ENCODE data around the gene INMT. TPM values are rescaled to one million over a fixed set of nuclear protein-coding genes. Genes with fewer than 3 reads are reported as not detected.

Gene INMT
- total and polyA plus RNA-seq, 2 of the 13 experiments (the other 11 are each of a cell fraction or from before 2014, with no cell fraction given): not detected

GRCh38 chr7:30728591-30729100, 23.3 kb upstream of the INMT start:
- no peak overlapping the region for H3K4me2 ChIP-seq (ENCODE audit: low read depth, low read length)
- H3K9me3 ChIP-seq (ENCODE audit: low read length): no peaks in the 10 kb centered on the region
- no peak overlapping the region for H3K4me3 ChIP-seq (replicated peaks in 1 of 3; ENCODE audit: insufficient read depth in 1 of 3, low read depth in 2 of 3, low read length in 3 of 3)
- in situ Hi-C loops (cut with HindIII; ENCODE audit: extremely low pct_ligation_motif_present, low pct_unique_long_range_greater_than_20kb): no loop called here
- H3K27ac ChIP-seq (ENCODE audit: extremely low read length, insufficient read depth, low read length): no peak overlapping the region
- no peaks in the 10 kb centered on the region for H3K79me2 ChIP-seq (ENCODE audit: insufficient read depth, low read length)
- intact Hi-C loops (cut with micrococcal nuclease; ENCODE audit: unreplicated experiment): no loop called here
- no peaks in the 10 kb centered on the region for H4K20me1 ChIP-seq (ENCODE audit: insufficient read depth, low read length)
- FAIRE-seq (no peak), DNase-seq (ENCODE audit: low spot score) (no peak), ATAC-seq (no peak)
- ChIA-PET CTCF (ENCODE audit: low intra/inter-chr PET ratio, low total read pairs) (no interaction called here), POLR2A (no interaction called here)
- no peaks in the 10 kb centered on the region for H3K4me1 ChIP-seq (ENCODE audit: insufficient read depth, low read length)
- no peak overlapping the region for H2AFZ ChIP-seq (ENCODE audit: low read length)
- WGBS (ENCODE audit: low lambda C conversion rate): 32% methylated on average over 6 of the region's 6 CpGs
- BruUV-seq (replicated peaks): no TSS peak
- peaks cover 4 to 36% of the 10 kb centered on the region in 2 experiments; a peak in 3 of 5 replicates for H3K27me3 ChIP-seq (ENCODE audit: control insufficient read depth in 1 of 2, insufficient read depth in 2 of 2, low read length in 2 of 2)
- no peak overlapping the region for H3K9ac ChIP-seq (ENCODE audit: insufficient read depth, low read depth, low read length)
- TF ChIP-seq JUNB (CRISPR knock-in tag; IDR thresholded peaks at IDR 0.05; ENCODE audit: borderline replicate concordance) (no peak), ZNF530 (CRISPR knock-in tag; IDR thresholded peaks at IDR 0.05; ENCODE audit: low read depth) (no peak), ARID2 (CRISPR knock-in tag; IDR thresholded peaks at IDR 0.05; ENCODE audit: borderline replicate concordance) (no peak), ZNF331 (CRISPR knock-in tag; IDR thresholded peaks at IDR 0.05) (no peak), STAT5B (CRISPR knock-in tag; IDR thresholded peaks at IDR 0.05) (no peak), ZNF484 (CRISPR knock-in tag; IDR thresholded peaks at IDR 0.05; ENCODE audit: borderline replicate concordance, low read depth) (no peak), HOXD1 (CRISPR knock-in tag; IDR thresholded peaks at IDR 0.05) (no peak)
- H3K36me3 ChIP-seq (replicated peaks in 1 of 2; ENCODE audit: control insufficient read depth in 1 of 2, insufficient read depth in 2 of 2, low read length in 2 of 2): no peaks in the 10 kb centered on the region

GRCh38 chr7:30729642-30730041, 22.3 kb upstream of the INMT start:
- Histone ChIP-seq H3K4me1 (ENCODE audit: insufficient read depth, low read length) (no peaks in the 10 kb centered on the region), H3K4me3 (replicated peaks in 1 of 3; ENCODE audit: insufficient read depth in 1 of 3, low read depth in 2 of 3, low read length in 3 of 3) (no peak overlapping the region), H3K9me3 (ENCODE audit: low read length) (no peaks in the 10 kb centered on the region), H4K20me1 (ENCODE audit: insufficient read depth, low read length) (no peaks in the 10 kb centered on the region), H3K36me3 (replicated peaks in 1 of 2; ENCODE audit: control insufficient read depth in 1 of 2, insufficient read depth in 2 of 2, low read length in 2 of 2) (no peaks in the 10 kb centered on the region), H3K9ac (ENCODE audit: insufficient read depth, low read depth, low read length) (no peak overlapping the region), H3K27ac (ENCODE audit: extremely low read length, insufficient read depth, low read length) (no peak overlapping the region), H3K4me2 (ENCODE audit: low read depth, low read length) (no peak overlapping the region), H3K79me2 (ENCODE audit: insufficient read depth, low read length) (no peaks in the 10 kb centered on the region), H2AFZ (ENCODE audit: low read length) (no peak overlapping the region), H3K27me3 (ENCODE audit: control insufficient read depth in 1 of 2, insufficient read depth in 2 of 2, low read length in 2 of 2) (peaks cover 4 to 41% of the 10 kb centered on the region in 2 experiments; a peak in 3 of 5 replicates)
- no peak for TF ChIP-seq SP1 (IDR thresholded peaks at IDR 0.05)
- TF ChIP-seq SP1 (CRISPR knock-in tag; IDR thresholded peaks at IDR 0.05): no peak
- TF ChIP-seq SMAD9 (CRISPR knock-in tag; IDR thresholded peaks at IDR 0.05): no peak
- ChIA-PET CTCF (ENCODE audit: low intra/inter-chr PET ratio, low total read pairs) (no interaction called here), POLR2A (no interaction called here)
- DNase-seq (ENCODE audit: low spot score) (no peak), ATAC-seq (no peak), FAIRE-seq (no peak)
- 0% methylated on average over 2 of the region's 2 CpGs for WGBS (ENCODE audit: low lambda C conversion rate)
- intact Hi-C loops (cut with micrococcal nuclease; ENCODE audit: unreplicated experiment) (no loop called here), in situ Hi-C loops (cut with HindIII; ENCODE audit: extremely low pct_ligation_motif_present, low pct_unique_long_range_greater_than_20kb) (no loop called here)
- no TSS peak for BruUV-seq (replicated peaks)
